GM15510 (cell line): ENCODE results near the gene OXLD1.

ENCODE experiments used
- POLR2A ChIP-seq: IDR thresholded peaks from 3 replicates; pipeline ENCODE4 v1.6.1; 2011; ENCODE audit warnings: borderline replicate concordance; ENCODE audit not compliant: insufficient read length; ENCODE audit errors: extremely low read depth

The OXLD1 gene

GRCh38 chr17:81680150-81680549 lies 13.7 kb upstream of the OXLD1 start:
- TF ChIP-seq POLR2A, result no peak

DNA sequence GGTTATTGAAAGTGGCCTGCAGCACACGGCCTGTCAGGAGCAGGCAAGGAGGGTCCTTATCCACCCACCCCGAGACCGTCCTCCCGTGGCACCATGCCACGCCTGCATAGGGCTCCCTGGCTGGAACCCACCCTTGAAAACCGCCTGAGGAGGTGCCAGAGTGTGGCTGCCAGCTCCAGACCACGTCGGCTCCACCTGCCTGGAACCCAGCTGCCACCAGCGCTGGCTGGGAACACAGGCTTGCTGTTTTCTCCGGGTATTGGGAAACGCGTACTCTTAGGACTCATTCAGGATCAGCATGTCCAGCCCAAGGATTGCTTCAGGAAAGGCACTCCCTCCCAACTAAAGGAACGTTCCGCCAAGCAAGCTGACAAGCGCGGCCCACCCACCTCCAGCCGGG lies 10.5 kb upstream of the OXLD1 start:
- TF ChIP-seq POLR2A, result no peak

GRCh38 chr17:81673561-81674258 lies 7.3 kb upstream of the OXLD1 start:
- TF ChIP-seq POLR2A, result no peak

- TF ChIP-seq POLR2A, result no peak
Observed at GRCh38 chr17:81672954-81673353, 6.5 kb upstream of the OXLD1 start.

- no peak for TF ChIP-seq POLR2A
Observed at GRCh38 chr17:81672504-81672903, 6.1 kb upstream of the OXLD1 start.

DNA sequence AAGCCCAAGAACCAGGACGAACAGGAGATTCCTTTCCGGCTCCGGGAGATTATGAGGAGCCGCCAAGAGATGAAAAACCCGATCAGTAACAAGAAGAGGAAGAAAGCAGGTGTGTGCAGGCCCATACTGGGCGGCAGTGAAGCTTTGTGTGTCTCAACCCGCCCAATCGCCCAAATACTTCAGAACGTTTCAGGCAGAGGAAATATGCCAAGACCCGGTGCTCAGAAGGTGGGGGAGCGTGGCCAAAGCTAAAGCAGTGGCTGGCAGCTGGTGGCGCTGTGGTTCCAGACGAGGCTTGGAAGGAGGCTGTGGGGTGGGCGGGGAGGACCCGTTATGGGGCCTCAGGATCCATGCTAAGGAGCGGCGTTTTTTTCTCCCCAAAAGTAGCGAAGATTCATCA lies 1.3 kb upstream of the OXLD1 start:
- no peak for TF ChIP-seq POLR2A

- TF ChIP-seq POLR2A, result no peak
Observed at GRCh38 chr17:81666092-81666341, 388 bp downstream of the OXLD1 start.

DNA sequence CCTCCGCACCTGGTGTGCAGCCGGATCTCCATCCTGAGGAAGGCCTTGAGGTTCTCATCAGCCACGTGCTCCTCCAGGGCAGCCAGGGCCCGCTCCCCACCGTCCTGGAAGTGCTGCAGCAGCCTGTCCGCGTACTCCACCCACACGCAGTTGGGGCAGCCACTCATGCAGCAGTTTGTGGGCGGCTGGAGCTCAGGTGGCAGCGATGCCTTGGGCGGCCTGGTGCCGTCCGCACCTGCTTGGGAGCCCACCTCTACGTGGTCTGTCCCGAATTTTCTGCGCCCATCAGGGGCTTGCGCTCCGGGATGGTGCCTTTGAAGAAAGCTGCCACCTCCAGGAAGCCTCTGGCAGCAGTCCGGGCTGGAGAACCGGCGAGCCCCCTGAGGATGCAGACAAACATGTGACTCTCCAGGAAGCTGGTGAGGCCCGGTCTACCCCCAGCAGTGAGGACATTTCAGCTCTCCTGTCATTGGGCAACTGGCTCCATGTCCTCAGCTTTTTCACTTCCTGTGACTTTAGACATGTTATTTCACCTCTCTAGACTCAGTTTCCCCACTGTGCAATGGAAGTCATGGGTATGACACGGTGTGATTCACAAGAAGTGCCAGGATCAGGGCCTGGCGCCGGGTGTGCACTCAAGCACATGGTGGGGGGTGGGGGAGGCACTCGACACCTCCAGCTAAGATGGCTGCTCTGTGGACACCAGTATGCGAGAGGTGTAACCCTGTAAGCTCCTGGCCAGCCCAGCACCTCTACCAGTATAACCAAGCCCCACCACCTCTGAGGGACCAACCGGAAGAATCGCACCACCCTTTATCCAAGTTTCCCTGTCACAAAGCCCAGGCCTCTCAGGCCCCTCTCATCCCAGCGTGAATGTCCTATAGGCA lies 957 bp downstream of the OXLD1 start:
- TF ChIP-seq POLR2A, result no peak

GRCh38 chr17:81664051-81664470 lies 2.3 kb downstream of the OXLD1 start:
- no peak for TF ChIP-seq POLR2A

- no peak for TF ChIP-seq POLR2A
Observed at GRCh38 chr17:81662002-81662401, 4.4 kb downstream of the OXLD1 start.

DNA sequence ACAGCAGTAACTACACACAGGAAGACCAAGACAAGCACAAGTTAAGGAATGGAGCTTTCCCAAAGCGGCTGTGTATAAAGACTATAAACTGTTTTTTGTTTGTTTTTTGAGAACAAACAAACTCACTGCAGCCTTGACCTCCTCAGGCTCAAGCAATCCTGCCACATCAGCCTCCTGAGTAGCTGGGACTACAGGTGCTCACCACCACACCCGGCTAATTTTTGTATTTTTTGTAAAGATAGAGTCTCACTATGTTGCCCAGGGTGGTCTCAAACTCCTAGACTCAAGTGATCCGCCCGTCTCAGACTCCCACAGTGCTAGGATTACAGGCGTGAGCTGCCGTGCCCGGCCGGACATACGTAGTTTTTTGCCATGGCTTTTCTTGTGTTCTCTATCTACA lies 6.0 kb downstream of the OXLD1 start:
- TF ChIP-seq POLR2A, result no peak

GRCh38 chr17:81659038-81659437 lies 7.4 kb downstream of the OXLD1 start:
- TF ChIP-seq POLR2A, result no peak

DNA sequence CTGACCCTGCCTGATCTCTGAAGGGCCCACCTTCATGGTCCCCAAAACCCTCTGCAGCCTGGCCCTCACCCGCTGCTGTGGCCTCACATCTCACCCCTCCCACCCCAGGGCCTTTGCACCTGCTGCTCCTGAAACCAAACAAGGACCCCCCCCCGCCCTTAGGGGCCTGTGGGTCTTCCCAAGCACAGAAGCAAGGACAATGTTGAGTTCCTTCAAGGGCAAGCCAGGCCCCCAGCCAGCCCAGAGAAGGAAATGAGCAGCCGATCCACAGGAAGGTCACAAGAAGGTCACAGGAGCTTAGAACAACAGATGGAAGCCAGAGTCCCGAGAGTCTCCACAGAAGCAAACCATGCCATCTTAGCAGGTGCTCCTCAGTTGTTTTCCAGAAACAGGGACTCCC lies 9.6 kb downstream of the OXLD1 start:
- TF ChIP-seq POLR2A, result no peak

DNA sequence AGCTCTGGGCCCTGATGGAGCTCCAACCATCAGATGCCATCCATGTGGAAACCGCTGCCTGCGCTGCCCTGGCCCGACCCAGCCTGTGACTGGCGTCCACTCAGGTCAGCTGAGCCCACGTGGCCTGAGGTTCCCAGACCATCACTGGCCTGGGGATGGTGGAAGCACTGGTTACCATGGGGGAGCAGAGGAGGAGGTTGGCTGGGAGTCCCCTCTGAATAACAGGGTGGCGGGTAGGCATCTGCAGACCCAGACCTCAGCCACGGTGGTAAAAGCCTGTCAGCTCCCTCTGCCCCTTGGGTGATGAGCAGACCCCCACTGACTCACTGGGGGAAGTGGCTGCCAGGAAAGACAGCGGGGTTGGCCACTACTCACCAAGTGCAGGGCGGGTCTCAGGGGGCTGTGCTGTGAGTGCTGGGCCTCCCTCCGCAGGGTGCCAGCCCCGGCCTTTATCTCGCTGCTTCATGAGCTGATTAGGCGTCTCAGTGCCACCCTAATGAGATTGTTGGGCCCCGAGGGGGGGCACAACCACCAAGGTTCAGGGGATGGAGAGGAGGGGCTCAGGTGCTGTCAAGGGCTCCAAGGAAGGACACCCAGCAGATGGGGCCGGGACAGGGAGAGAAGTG lies 10.2 kb downstream of the OXLD1 start, which contains the start of gene PDE6G:
PDE6G (minus strand) TSS at position 425 of the 626 bp plus-strand sequence. CDS start 3,237 bp downstream, outside the sequence.
- TF ChIP-seq POLR2A, result no peak

- no peak for TF ChIP-seq POLR2A
Observed at GRCh38 chr17:81655378-81656117, 10.9 kb downstream of the OXLD1 start.
